DLD1 (cell line): ENCODE results near the gene RBM43.

ENCODE experiments used
- in situ Hi-C: cut with HindIII; loops from 2 replicates; pipeline ENCODE4 v1.10.0; 2017; ENCODE audit warnings: low sequenced_read_pairs

RBM43 gene

DNA sequence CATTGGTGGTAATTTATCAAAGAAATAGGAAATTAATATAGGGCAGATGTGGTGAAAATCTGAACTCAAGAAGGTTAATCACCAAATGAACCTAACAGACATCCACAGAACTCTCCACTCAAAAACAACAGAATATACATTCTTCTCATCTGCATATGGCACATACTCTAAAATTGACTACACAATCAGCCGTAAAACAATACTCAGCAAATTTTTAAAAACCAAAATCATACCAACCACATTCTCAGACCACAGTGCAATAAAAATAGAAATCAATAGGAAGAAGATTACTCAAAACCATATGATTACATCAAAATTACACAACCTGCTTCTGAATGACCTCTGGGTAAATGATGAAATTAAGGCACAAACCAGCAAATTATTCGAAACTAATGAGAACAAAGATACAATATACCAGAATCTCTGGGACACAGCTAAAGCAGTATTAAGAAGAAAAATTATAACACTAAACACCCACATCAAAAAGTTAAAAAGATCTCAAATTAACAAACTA, 31.0 kb downstream of the RBM43 start:
- in situ Hi-C loops, result no loop called here

DNA sequence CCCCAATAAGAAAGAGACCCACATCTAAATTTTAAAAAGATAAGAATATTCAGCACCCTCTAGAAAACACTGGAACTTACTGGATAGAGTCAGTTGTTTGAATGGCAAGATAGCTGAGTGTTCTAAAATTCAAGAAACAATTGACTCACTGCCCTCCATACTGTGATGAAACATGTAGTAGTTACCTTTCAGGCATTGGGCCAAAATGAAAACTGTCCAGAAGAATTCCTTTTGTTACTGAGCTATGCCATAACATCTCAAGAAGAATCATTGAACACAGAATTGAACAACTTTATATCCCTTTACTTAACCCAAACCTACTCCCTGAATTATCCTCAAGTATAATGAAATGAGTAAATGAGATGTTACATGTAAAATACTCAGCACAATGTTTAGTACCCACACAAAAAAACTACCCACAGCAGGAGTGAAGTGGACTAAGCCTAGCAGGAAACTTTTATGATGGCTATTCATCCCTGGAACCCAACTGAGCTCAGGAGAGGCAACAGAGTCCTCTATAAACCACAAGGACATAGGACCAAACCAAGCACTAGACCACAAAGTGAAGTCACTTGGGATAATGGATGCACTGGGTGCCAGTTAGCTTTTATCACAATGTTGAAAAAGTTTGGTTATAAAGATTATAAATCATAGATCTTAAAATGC, 32.7 kb downstream of the RBM43 start:
- in situ Hi-C loops, result no loop called here

DNA sequence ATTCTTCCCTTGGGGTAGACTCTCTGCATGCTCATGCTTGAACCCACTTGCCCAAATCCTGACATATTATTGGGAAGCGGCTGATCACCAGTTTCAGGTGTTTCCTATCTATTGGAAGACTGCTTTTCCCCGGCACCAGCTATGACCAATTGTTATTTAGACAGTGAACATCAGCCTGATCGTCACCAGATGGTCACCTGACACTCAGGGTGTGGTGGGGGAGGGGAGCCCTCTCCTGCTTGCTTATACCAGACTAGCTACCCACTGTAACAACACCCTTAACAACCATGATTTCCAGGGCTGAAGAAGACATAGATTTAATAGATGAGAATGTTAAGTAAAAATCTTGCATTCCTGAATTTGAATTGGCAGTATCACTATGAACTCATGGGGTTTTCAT, 44.3 kb downstream of the RBM43 start:
- in situ Hi-C loops, result no loop called here

DNA sequence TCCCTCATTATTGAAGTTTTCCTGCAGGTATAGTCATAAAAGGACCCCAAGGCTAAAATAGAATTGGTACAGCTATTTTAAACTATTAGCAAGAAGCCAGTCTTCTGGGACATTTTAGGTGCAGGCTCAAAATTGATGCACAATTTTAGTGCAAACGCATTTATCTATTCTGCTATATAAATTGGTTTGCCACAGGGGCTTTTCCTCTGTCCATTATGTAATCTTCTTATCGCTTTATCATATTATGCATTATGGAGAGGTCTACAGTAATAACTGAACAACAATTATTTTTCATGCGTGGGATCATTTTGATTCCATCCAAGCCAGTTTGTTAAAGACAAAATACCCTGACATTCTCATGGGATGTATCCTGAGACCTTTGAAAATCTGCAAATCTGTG, 54.6 kb downstream of the RBM43 start:
- in situ Hi-C loops, result no loop called here

DNA sequence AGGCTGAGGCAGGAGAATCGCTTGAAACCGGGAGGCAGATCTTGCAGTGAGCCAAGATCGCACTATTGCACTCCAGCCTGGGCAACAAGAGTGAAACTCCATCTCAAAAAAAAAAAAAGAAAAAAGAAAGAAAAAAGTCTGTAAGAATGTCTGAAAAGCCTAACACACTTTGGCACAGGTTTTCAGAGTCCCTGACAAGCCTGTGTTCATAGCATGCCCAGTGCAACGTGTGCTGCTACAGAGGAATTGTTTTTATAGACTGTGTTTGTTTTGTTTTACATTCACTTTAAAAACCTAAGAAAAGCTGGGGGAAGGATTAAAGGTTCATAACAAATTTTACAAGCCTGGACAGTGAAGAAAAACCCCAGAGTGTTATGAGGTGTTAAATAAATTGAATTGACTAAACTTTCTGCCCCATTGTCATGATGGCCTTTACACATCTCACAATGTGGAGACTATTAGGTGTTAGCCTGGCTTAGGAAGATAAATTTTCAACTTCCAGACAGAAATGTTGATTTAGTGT, 55.2 kb downstream of the RBM43 start:
- in situ Hi-C loops, result no loop called here

DNA sequence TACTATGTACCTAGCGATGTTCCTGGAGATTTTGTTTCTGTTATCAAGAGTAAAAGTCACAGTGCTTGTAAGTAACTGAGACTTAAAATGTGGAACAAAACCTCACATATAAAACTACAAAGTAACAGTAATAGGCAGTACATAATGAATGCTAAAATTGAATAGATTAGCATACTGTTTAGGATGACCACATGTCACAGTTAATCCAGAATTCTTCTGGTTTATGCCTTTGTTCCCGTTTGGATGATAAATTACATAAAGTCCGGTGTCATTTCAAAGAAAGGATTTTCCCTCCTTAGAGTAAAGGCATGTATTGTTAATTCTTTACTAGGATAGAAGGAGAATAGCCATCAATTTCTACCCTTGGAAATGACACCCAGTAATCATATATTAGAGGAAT, 56.1 kb downstream of the RBM43 start:
- in situ Hi-C loops, result no loop called here

DNA sequence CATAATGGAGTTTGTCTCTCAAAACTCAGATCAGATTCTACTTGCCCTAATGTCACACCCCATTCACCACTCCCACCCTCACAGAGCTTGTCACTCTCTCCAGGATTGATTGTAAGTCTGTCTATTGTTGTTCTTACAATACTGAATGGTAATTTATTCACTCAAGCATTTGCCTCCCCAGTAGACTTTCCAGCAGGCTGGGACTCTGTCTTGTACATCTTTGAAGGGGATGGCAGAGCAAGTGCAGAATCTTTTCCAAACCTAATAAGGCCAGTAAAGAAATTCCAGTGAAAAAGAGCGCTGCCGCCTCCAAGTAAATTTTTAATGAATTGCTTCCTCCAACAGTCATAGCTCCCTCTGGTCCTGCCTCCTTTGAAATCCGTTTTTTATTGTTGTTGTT, 56.9 kb downstream of the RBM43 start:
- in situ Hi-C loops, result no loop called here

DNA sequence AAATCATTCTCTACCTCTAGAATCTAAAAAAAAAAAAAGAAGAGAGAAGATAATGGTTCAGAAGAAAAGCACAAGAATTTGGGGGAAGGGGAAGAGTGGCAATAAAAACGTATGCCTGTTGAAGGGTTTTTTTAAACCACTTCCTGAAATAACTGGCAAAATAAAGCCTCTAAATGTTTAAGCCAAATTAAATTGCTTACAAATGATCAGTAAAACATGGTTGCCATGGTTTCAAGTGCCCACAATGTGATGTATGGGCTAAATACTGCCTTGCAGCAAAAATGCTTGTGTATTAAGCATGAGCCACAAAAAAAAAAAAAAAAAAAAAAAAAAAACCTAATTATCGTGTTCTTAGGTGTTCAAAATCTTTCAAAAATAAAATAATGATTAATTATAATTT, 60.8 kb downstream of the RBM43 start:
- in situ Hi-C loops, result no loop called here

DNA sequence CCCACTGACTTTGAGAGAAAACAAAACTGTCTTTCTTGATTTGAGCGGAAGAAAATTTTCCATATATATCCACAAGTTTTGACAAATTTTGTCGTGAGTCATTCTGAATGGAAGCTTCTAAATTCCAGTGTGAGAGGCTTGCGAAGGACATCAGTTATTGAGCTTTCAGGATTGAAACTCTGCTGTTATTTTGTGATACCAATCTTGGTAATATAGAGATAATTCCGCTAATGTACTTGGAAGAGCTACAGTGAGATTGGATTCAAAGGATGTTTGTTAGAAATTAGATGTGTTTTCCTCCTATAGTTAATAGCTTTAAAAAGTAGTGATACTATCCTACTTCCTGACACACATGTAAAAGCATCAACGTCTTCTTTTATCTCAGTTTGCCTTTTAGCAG, 61.4 kb downstream of the RBM43 start:
- in situ Hi-C loops, result no loop called here

DNA sequence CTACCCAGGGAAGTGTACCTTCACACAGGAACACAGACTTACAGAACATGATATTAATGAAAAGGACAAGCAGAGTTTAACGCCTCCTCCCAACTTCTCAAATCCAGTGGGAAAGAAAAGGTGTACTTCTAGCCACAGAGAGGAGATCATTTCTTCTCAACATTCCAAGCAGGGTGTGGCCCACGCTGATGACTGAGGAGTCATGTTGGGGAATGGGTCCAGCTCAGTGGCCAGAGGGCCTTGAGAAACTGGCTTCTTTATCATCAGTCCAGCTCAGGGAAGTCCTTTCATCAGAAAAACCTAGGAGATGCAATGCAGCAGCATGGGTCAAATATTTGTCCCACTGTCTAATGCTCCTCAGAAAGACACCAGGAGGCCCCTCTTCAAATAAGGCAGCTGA, 63.0 kb downstream of the RBM43 start:
- in situ Hi-C loops, result no loop called here
